ENCODE results near the gene SREBF1.

SREBF1 gene

GRCh38 chr17:17830740-17831207, 6.0 kb downstream of the SREBF1 start:
- H3K36me3 ChIP-seq (ENCODE audit: insufficient read depth, low read length): 0 out of 2 replicates have a peak, but pooled peaks cover 6% of the 10 kb centered on the region
- no peak overlapping the region for H3K27ac ChIP-seq (ENCODE audit: low read depth, low read length)
- peaks cover 29% of the 10 kb centered on the region for H3K4me1 ChIP-seq (ENCODE audit: control insufficient read depth, insufficient read depth, low read length, unreplicated experiment)
- no peaks in the 10 kb centered on the region for H3K27me3 ChIP-seq (ENCODE audit: insufficient read depth, low read length)
- no peak overlapping the region for H2AFZ ChIP-seq (ENCODE audit: low read length, unreplicated experiment)
- peaks cover 52% of the 10 kb centered on the region for H3K79me2 ChIP-seq (ENCODE audit: control insufficient read depth, insufficient read depth, low read length, unreplicated experiment)
- H3K4me3 ChIP-seq (ENCODE audit: low read depth, low read length): no peak overlapping the region

- peaks cover 49% of the 10 kb centered on the region for H3K79me2 ChIP-seq (ENCODE audit: control insufficient read depth, insufficient read depth, low read length, unreplicated experiment)
- peaks cover 29% of the 10 kb centered on the region for H3K4me1 ChIP-seq (ENCODE audit: control insufficient read depth, insufficient read depth, low read length, unreplicated experiment)
- no peaks in the 10 kb centered on the region for H3K27me3 ChIP-seq (ENCODE audit: insufficient read depth, low read length)
- no peak overlapping the region for H2AFZ ChIP-seq (ENCODE audit: low read length, unreplicated experiment)
- no peak overlapping the region for H3K4me3 ChIP-seq (ENCODE audit: low read depth, low read length)
- 0 out of 2 replicates have a peak, but pooled peaks cover 6% of the 10 kb centered on the region for H3K36me3 ChIP-seq (ENCODE audit: insufficient read depth, low read length)
- H3K27ac ChIP-seq (ENCODE audit: low read depth, low read length): no peak overlapping the region
These were observed 6.6 kb downstream of the SREBF1 start for GRCh38 chr17:17830269-17830567.

GRCh38 chr17:17827826-17828621, 8.8 kb downstream of the SREBF1 start:
- Histone ChIP-seq H3K27me3 (ENCODE audit: insufficient read depth, low read length) (no peaks in the 10 kb centered on the region), H3K79me2 (ENCODE audit: control insufficient read depth, insufficient read depth, low read length, unreplicated experiment) (peaks cover 42% of the 10 kb centered on the region), H2AFZ (ENCODE audit: low read length, unreplicated experiment) (no peak overlapping the region), H3K4me3 (ENCODE audit: low read depth, low read length) (no peak overlapping the region), H3K36me3 (ENCODE audit: insufficient read depth, low read length) (0 out of 2 replicates have a peak, but pooled peaks cover 6% of the 10 kb centered on the region), H3K27ac (ENCODE audit: low read depth, low read length) (no peak overlapping the region), H3K4me1 (ENCODE audit: control insufficient read depth, insufficient read depth, low read length, unreplicated experiment) (peaks cover 36% of the 10 kb centered on the region)

- Histone ChIP-seq H3K36me3 (ENCODE audit: insufficient read depth, low read length) (0 out of 2 replicates have a peak, but pooled peaks cover 4% of the 10 kb centered on the region), H3K79me2 (ENCODE audit: control insufficient read depth, insufficient read depth, low read length, unreplicated experiment) (peaks cover 40% of the 10 kb centered on the region), H3K27me3 (ENCODE audit: insufficient read depth, low read length) (no peaks in the 10 kb centered on the region), H3K4me3 (ENCODE audit: low read depth, low read length) (no peak overlapping the region), H3K27ac (ENCODE audit: low read depth, low read length) (no peak overlapping the region), H2AFZ (ENCODE audit: low read length, unreplicated experiment) (no peak overlapping the region), H3K4me1 (ENCODE audit: control insufficient read depth, insufficient read depth, low read length, unreplicated experiment) (peaks cover 44% of the 10 kb centered on the region)
These were observed 9.6 kb downstream of the SREBF1 start for GRCh38 chr17:17826942-17827785.

- H3K36me3 ChIP-seq (ENCODE audit: insufficient read depth, low read length): no peaks in the 10 kb centered on the region
- peaks cover 41% of the 10 kb centered on the region for H3K79me2 ChIP-seq (ENCODE audit: control insufficient read depth, insufficient read depth, low read length, unreplicated experiment)
- H3K4me3 ChIP-seq (ENCODE audit: low read depth, low read length): no peak overlapping the region
- H2AFZ ChIP-seq (ENCODE audit: low read length, unreplicated experiment): no peak overlapping the region
- H3K27me3 ChIP-seq (ENCODE audit: insufficient read depth, low read length): no peaks in the 10 kb centered on the region
- H3K27ac ChIP-seq (ENCODE audit: low read depth, low read length): no peak overlapping the region
- peaks cover 48% of the 10 kb centered on the region for H3K4me1 ChIP-seq (ENCODE audit: control insufficient read depth, insufficient read depth, low read length, unreplicated experiment)
These were observed 10.5 kb downstream of the SREBF1 start for GRCh38 chr17:17826342-17826713.

- Histone ChIP-seq H3K27me3 (ENCODE audit: insufficient read depth, low read length) (no peaks in the 10 kb centered on the region), H2AFZ (ENCODE audit: low read length, unreplicated experiment) (no peak overlapping the region), H3K27ac (ENCODE audit: low read depth, low read length) (peak overlapping the region; percentile 31; the same call in 1 of the 2 replicates), H3K79me2 (ENCODE audit: control insufficient read depth, insufficient read depth, low read length, unreplicated experiment) (peaks cover 32% of the 10 kb centered on the region), H3K4me1 (ENCODE audit: control insufficient read depth, insufficient read depth, low read length, unreplicated experiment) (peaks cover 60% of the 10 kb centered on the region), H3K36me3 (ENCODE audit: insufficient read depth, low read length) (no peaks in the 10 kb centered on the region), H3K4me3 (ENCODE audit: low read depth, low read length) (peak overlapping the region; percentile 28; the same call in 1 of the 2 replicates)
These were observed 11.8 kb downstream of the SREBF1 start for GRCh38 chr17:17824783-17825614.

- Histone ChIP-seq H3K4me1 (ENCODE audit: control insufficient read depth, insufficient read depth, low read length, unreplicated experiment) (peaks cover 67% of the 10 kb centered on the region), H3K79me2 (ENCODE audit: control insufficient read depth, insufficient read depth, low read length, unreplicated experiment) (peaks cover 30% of the 10 kb centered on the region), H3K27me3 (ENCODE audit: insufficient read depth, low read length) (no peaks in the 10 kb centered on the region), H3K36me3 (ENCODE audit: insufficient read depth, low read length) (peaks cover 2% of the 10 kb centered on the region; the same call in 1 of the 2 replicates), H3K27ac (ENCODE audit: low read depth, low read length) (peak overlapping the region; percentile 50), H3K4me3 (ENCODE audit: low read depth, low read length) (peak overlapping the region; percentile 20), H2AFZ (ENCODE audit: low read length, unreplicated experiment) (no peak overlapping the region)
These were observed 12.5 kb downstream of the SREBF1 start for GRCh38 chr17:17824119-17824782.

GRCh38 chr17:17823433-17824118, 13.2 kb downstream of the SREBF1 start:
- Histone ChIP-seq H3K4me1 (ENCODE audit: control insufficient read depth, insufficient read depth, low read length, unreplicated experiment) (peaks cover 70% of the 10 kb centered on the region), H3K79me2 (ENCODE audit: control insufficient read depth, insufficient read depth, low read length, unreplicated experiment) (peaks cover 27% of the 10 kb centered on the region), H3K36me3 (ENCODE audit: insufficient read depth, low read length) (peaks cover 9% of the 10 kb centered on the region; the same call in 1 of the 2 replicates), H2AFZ (ENCODE audit: low read length, unreplicated experiment) (no peak overlapping the region), H3K27me3 (ENCODE audit: insufficient read depth, low read length) (no peaks in the 10 kb centered on the region), H3K27ac (ENCODE audit: low read depth, low read length) (peak overlapping the region; percentile 50), H3K4me3 (ENCODE audit: low read depth, low read length) (peak overlapping the region; percentile 74)

- Histone ChIP-seq H3K27ac (ENCODE audit: low read depth, low read length) (no peak overlapping the region), H3K79me2 (ENCODE audit: control insufficient read depth, insufficient read depth, low read length, unreplicated experiment) (peaks cover 27% of the 10 kb centered on the region), H3K4me3 (ENCODE audit: low read depth, low read length) (peak overlapping the region; percentile 74), H3K4me1 (ENCODE audit: control insufficient read depth, insufficient read depth, low read length, unreplicated experiment) (peaks cover 75% of the 10 kb centered on the region), H3K36me3 (ENCODE audit: insufficient read depth, low read length) (peaks cover 13% of the 10 kb centered on the region; the same call in 1 of the 2 replicates), H2AFZ (ENCODE audit: low read length, unreplicated experiment) (no peak overlapping the region), H3K27me3 (ENCODE audit: insufficient read depth, low read length) (no peaks in the 10 kb centered on the region)
These were observed 14.2 kb downstream of the SREBF1 start for GRCh38 chr17:17822616-17823015.
